WTC11 (cell line): ENCODE data around the gene ZNF669. TPM values are rescaled to one million over a fixed set of nuclear protein-coding genes. Genes with fewer than 3 reads are reported as not detected.

Source experiments
- ATAC-seq: fragments of 200-7000 bp; cut with Tn5 transposase; 2 replicates; pipeline ENCODE4 v1.10.0; 2021; ENCODE audit warnings: mild to moderate bottlenecking, moderate library complexity
- CTCF ChIA-PET: fragments of 300-600 bp; sonication (Branson Sonifier 250); formaldehyde crosslinking; loops from one replicate; lab custom pipeline; 2021; ENCODE audit warnings: antibody characterized with exemption; lab: Charles Lee
- POLR2A ChIA-PET: fragments of 350-600 bp; sonication (Branson Sonifier 250); formaldehyde crosslinking; loops from one replicate; lab custom pipeline; 2021; ENCODE audit warnings: antibody characterized with exemption; lab: Charles Lee
- DNase-seq: peaks from one replicate; pipeline ENCODE4 v3.0.0; 2021; ENCODE audit warnings: low spot score
- H3K27ac Mint-ChIP-seq: 2 replicates; pipeline ENCODE4 v1.8.0; 2021; ENCODE audit warnings: mixed read lengths
- H3K27me3 Mint-ChIP-seq: 2 replicates; pipeline ENCODE4 v1.8.0; 2021; ENCODE audit warnings: low read depth, mild to moderate bottlenecking, moderate library complexity, mixed read lengths
- H3K36me3 Mint-ChIP-seq: 2 replicates; pipeline ENCODE4 v1.8.0; 2021; ENCODE audit warnings: mixed read lengths
- H3K4me1 Mint-ChIP-seq: 2 replicates; pipeline ENCODE4 v1.8.0; 2022; ENCODE audit warnings: mixed read lengths
- H3K4me3 Mint-ChIP-seq: 2 replicates; pipeline ENCODE4 v1.8.0; 2021; ENCODE audit warnings: mild to moderate bottlenecking, moderate library complexity, mixed read lengths
- H3K9me3 Mint-ChIP-seq: 2 replicates; pipeline ENCODE4 v1.8.0; 2021; ENCODE audit warnings: mixed read lengths
- E2F1 ChIP-seq: sonication (generic); formaldehyde crosslinking; IDR thresholded peaks from 2 replicates; pipeline ENCODE4 v1.8.0; 2022; ENCODE audit warnings: mild to moderate bottlenecking, missing genetic modification reagents
- ETV6 ChIP-seq: sonication (generic); formaldehyde crosslinking; IDR thresholded peaks from 2 replicates; pipeline ENCODE4 v1.8.1; 2022; ENCODE audit warnings: mild to moderate bottlenecking, missing genetic modification reagents
- FOXP4 ChIP-seq: sonication (generic); formaldehyde crosslinking; IDR thresholded peaks from 2 replicates; pipeline ENCODE4 v1.8.0; 2022; ENCODE audit warnings: mild to moderate bottlenecking, missing genetic modification reagents
- MXD4 ChIP-seq: fragments of 250-450 bp; sonication (Bioruptor Pico); IDR thresholded peaks from 2 replicates; pipeline ENCODE4 v1.8.0; 2021; ENCODE audit warnings: mild to moderate bottlenecking, moderate library complexity, borderline replicate concordance
- NFE2L1 ChIP-seq: sonication (generic); formaldehyde crosslinking; IDR thresholded peaks from 2 replicates; pipeline ENCODE4 v1.8.1; 2023; ENCODE audit warnings: missing genetic modification reagents
- PRRX2 ChIP-seq: fragments of 250-450 bp; sonication (Bioruptor Pico); IDR thresholded peaks from 2 replicates; pipeline ENCODE4 v1.8.0; 2021; ENCODE audit warnings: mild to moderate bottlenecking
- SP1 ChIP-seq: sonication (generic); formaldehyde crosslinking; conservative IDR thresholded peaks from 2 replicates; pipeline ENCODE4 v1.8.1; 2022; ENCODE audit warnings: missing genetic modification reagents
- USF2 ChIP-seq: sonication (generic); formaldehyde crosslinking; IDR thresholded peaks from 2 replicates; pipeline ENCODE4 v1.8.1; 2023; ENCODE audit warnings: mild to moderate bottlenecking, missing genetic modification reagents, moderate library complexity
- ZNF532 ChIP-seq: fragments of 250-450 bp; sonication (Bioruptor Pico); IDR thresholded peaks from 2 replicates; pipeline ENCODE4 v1.9.0; 2021; ENCODE audit warnings: mild to moderate bottlenecking, borderline replicate concordance
- total RNA-seq: library from RNA; stranded (reverse); gene quantifications from 3 replicates; pipeline ENCODE4 v1.2.3, GENCODE V29; 2021
- TF ChIP-seq, protein P1 (sequence below): fragments of 200-600 bp; IDR thresholded peaks from 2 replicates; pipeline ENCODE4 v1.8.0; 2022; ENCODE audit warnings: antibody characterized with exemption
- TF ChIP-seq, protein P2 (sequence below): fragments of 250-450 bp; sonication (Bioruptor Pico); IDR thresholded peaks from 2 replicates; pipeline ENCODE4 v1.8.0; 2021; ENCODE audit warnings: mild to moderate bottlenecking
- TF ChIP-seq, protein P3 (sequence below): sonication (generic); formaldehyde crosslinking; IDR thresholded peaks from 2 replicates; pipeline ENCODE4 v1.8.1; 2023; ENCODE audit warnings: mild to moderate bottlenecking, missing genetic modification reagents
- TF ChIP-seq, protein P4 (sequence below): sonication (generic); formaldehyde crosslinking; IDR thresholded peaks from 2 replicates; pipeline ENCODE4 v1.8.1; 2022; ENCODE audit warnings: mild to moderate bottlenecking, missing genetic modification reagents, moderate library complexity, borderline replicate concordance

ZNF669 gene
- total RNA-seq, 1 experiment from 2014 or later = 18.3 TPM

- ATAC-seq = no peak
- no peak overlapping the region for H3K4me3 Mint-ChIP-seq
- peaks cover 15% of the 10 kb centered on the region for H3K27me3 Mint-ChIP-seq
- no peaks in the 10 kb centered on the region for H3K36me3 Mint-ChIP-seq
- CTCF ChIA-PET = interaction anchor here (0.5 to 1.5 kb wide), 12 partner anchors 9 to 368 kb away, joined by 3 to 9 read pairs (median 4); no protein-coding TSS in a partner anchor
- peaks cover 12% of the 10 kb centered on the region; the same call in 1 of the 2 replicates for H3K9me3 Mint-ChIP-seq
- no peak for TF ChIP-seq E2F1 (CRISPR knock-in tag)
- TF ChIP-seq, protein P1, sequence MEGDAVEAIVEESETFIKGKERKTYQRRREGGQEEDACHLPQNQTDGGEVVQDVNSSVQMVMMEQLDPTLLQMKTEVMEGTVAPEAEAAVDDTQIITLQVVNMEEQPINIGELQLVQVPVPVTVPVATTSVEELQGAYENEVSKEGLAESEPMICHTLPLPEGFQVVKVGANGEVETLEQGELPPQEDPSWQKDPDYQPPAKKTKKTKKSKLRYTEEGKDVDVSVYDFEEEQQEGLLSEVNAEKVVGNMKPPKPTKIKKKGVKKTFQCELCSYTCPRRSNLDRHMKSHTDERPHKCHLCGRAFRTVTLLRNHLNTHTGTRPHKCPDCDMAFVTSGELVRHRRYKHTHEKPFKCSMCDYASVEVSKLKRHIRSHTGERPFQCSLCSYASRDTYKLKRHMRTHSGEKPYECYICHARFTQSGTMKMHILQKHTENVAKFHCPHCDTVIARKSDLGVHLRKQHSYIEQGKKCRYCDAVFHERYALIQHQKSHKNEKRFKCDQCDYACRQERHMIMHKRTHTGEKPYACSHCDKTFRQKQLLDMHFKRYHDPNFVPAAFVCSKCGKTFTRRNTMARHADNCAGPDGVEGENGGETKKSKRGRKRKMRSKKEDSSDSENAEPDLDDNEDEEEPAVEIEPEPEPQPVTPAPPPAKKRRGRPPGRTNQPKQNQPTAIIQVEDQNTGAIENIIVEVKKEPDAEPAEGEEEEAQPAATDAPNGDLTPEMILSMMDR = no peak
- TF ChIP-seq, protein P2, sequence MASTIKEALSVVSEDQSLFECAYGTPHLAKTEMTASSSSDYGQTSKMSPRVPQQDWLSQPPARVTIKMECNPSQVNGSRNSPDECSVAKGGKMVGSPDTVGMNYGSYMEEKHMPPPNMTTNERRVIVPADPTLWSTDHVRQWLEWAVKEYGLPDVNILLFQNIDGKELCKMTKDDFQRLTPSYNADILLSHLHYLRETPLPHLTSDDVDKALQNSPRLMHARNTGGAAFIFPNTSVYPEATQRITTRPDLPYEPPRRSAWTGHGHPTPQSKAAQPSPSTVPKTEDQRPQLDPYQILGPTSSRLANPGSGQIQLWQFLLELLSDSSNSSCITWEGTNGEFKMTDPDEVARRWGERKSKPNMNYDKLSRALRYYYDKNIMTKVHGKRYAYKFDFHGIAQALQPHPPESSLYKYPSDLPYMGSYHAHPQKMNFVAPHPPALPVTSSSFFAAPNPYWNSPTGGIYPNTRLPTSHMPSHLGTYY (CRISPR knock-in tag) = no peak
- TF ChIP-seq FOXP4 = no peak
- no peak for TF ChIP-seq USF2 (CRISPR knock-in tag)
- TF ChIP-seq ZNF532 (CRISPR knock-in tag) = no peak
- no peak for TF ChIP-seq ETV6 (CRISPR knock-in tag)
- TF ChIP-seq SP1 = no peak
- TF ChIP-seq MXD4 (CRISPR knock-in tag) = no peak
- no peak for TF ChIP-seq NFE2L1
- TF ChIP-seq, protein P3, sequence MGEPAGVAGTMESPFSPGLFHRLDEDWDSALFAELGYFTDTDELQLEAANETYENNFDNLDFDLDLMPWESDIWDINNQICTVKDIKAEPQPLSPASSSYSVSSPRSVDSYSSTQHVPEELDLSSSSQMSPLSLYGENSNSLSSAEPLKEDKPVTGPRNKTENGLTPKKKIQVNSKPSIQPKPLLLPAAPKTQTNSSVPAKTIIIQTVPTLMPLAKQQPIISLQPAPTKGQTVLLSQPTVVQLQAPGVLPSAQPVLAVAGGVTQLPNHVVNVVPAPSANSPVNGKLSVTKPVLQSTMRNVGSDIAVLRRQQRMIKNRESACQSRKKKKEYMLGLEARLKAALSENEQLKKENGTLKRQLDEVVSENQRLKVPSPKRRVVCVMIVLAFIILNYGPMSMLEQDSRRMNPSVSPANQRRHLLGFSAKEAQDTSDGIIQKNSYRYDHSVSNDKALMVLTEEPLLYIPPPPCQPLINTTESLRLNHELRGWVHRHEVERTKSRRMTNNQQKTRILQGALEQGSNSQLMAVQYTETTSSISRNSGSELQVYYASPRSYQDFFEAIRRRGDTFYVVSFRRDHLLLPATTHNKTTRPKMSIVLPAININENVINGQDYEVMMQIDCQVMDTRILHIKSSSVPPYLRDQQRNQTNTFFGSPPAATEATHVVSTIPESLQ = no peak
- TF ChIP-seq, protein P4, sequence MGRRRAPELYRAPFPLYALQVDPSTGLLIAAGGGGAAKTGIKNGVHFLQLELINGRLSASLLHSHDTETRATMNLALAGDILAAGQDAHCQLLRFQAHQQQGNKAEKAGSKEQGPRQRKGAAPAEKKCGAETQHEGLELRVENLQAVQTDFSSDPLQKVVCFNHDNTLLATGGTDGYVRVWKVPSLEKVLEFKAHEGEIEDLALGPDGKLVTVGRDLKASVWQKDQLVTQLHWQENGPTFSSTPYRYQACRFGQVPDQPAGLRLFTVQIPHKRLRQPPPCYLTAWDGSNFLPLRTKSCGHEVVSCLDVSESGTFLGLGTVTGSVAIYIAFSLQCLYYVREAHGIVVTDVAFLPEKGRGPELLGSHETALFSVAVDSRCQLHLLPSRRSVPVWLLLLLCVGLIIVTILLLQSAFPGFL (CRISPR knock-in tag) = no peak
- TF ChIP-seq PRRX2 (CRISPR knock-in tag) = no peak
- TF ChIP-seq, all 79 proteins: peak for 0
- Mint-ChIP-seq H3K27ac (no peak overlapping the region), H3K4me1 (no peaks in the 10 kb centered on the region)
- POLR2A ChIA-PET = interaction anchor here (1.0 kb wide), 1 partner anchor 41 kb away, joined by 3 read pairs; the partner anchor contains the start of gene ZNF670
- DNase-seq = no peak
Observed at GRCh38 chr1:247119600-247120407, 15.6 kb upstream of the ZNF669 start.
